Ovary (tissue), 3 donors: ENCODE data around the gene ZNF638.

Source experiments
- POLR2A ChIP-seq: fragments of 450-650 bp; IDR thresholded peaks from one replicate; pipeline ENCODE4 v1.6.1; 2017; ENCODE audit warnings: antibody characterized with exemption, mild to moderate bottlenecking, moderate library complexity
- TF ChIP-seq, protein P1 (sequence below), 3 donors: fragments of 450-650 bp in 2 of 3; fragments of 200-600 bp in 1 of 3; IDR thresholded peaks; one replicate each; pipeline versions ENCODE4 v1.5.1 to v1.8.0; 2016 to 2022; ENCODE audit warnings: antibody characterized with exemption in 3 of 3, mild to moderate bottlenecking in 1 of 3
- donor health status: DM: no; HTN: no; CAD: no.

DNA sequence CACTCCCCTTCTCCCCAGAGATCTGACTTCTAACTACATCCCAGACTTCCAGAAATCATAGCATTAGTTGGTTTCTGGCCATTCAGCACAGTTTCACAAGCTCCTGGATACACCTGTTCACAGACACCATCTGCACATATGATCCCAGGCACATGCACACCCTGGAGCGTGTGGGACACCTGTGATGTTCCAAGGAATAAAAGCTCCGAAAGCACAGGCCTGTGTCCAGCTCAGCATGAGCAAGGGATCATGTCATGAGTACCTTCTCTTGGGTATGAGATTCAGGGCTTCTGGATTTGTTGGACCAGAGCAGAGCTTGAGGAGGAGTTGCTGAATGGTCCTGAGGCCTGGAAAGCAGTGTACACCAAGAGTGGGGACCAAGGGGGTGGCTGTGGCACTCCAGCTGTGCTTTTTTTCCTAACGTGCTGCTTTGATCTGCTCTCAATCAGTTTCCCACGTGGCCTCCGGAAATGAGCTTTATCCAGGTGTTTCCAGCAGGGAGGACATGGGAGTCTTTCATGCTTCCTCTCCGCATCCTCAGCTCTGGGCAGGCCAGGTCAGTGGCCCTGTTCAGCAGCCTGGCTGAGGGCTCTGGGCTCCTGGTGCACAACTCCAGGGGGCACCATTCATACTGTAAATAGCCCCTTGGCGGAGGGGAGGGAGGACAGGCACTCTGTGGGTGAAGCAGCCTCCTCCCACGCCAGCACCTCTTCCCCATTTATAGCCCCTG is 123.6 kb downstream of the ZNF638 start:
- TF ChIP-seq, protein P1, sequence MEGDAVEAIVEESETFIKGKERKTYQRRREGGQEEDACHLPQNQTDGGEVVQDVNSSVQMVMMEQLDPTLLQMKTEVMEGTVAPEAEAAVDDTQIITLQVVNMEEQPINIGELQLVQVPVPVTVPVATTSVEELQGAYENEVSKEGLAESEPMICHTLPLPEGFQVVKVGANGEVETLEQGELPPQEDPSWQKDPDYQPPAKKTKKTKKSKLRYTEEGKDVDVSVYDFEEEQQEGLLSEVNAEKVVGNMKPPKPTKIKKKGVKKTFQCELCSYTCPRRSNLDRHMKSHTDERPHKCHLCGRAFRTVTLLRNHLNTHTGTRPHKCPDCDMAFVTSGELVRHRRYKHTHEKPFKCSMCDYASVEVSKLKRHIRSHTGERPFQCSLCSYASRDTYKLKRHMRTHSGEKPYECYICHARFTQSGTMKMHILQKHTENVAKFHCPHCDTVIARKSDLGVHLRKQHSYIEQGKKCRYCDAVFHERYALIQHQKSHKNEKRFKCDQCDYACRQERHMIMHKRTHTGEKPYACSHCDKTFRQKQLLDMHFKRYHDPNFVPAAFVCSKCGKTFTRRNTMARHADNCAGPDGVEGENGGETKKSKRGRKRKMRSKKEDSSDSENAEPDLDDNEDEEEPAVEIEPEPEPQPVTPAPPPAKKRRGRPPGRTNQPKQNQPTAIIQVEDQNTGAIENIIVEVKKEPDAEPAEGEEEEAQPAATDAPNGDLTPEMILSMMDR (IDR thresholded peaks at IDR 0.05): no peak
- no peak for TF ChIP-seq POLR2A
